CD14-positive monocyte (primary cell): ENCODE results near the gene RANBP10. TPM values are rescaled to one million over a fixed set of nuclear protein-coding genes. Genes with fewer than 3 reads are reported as not detected.

Experiments used
- DNase-seq, 3 donors: peaks; one replicate each; pipeline ENCODE4 v3.0.0-alpha.2; 2011 to 2022
- H2AFZ ChIP-seq: 2 replicates; pipeline ENCODE4 v1.6.0; 2012; ENCODE audit warnings: mild to moderate bottlenecking, low read depth, low read length, inconsistent platforms; ENCODE audit not compliant: insufficient read depth, poor library complexity, severe bottlenecking
- H3K27ac ChIP-seq, 2 donors: 1 replicate in 1 of 2; 2 replicates in 1 of 2; pipeline ENCODE4 v1.5.1; 2012 to 2013; ENCODE audit warnings: low read length in 2 of 2, control low read depth in 1 of 2, inconsistent platforms in 1 of 2, low read depth in 1 of 2, mild to moderate bottlenecking in 1 of 2
- H3K27me3 ChIP-seq, 2 donors: one replicate each; pipeline versions ENCODE4 v1.6.0 to v1.6.1; 2011 to 2013; ENCODE audit warnings: low read length in 2 of 2; ENCODE audit not compliant: control insufficient read depth in 2 of 2, insufficient read depth in 2 of 2
- H3K36me3 ChIP-seq, 2 donors: replicated peaks in 1 of 2; 1 replicate in 1 of 2; 2 replicates in 1 of 2; pipeline versions ENCODE4 v1.5.1 to v1.6.1; 2012 to 2013; ENCODE audit warnings: low read length in 2 of 2, control low read depth in 1 of 2, inconsistent platforms in 1 of 2, mild to moderate bottlenecking in 1 of 2; ENCODE audit not compliant: insufficient read depth in 2 of 2, control insufficient read depth in 1 of 2
- H3K4me1 ChIP-seq, 2 donors: 1 replicate in 1 of 2; 2 replicates in 1 of 2; pipeline versions ENCODE4 v1.5.1 to v1.6.1; 2012 to 2013; ENCODE audit warnings: low read length in 2 of 2, control low read depth in 1 of 2, inconsistent platforms in 1 of 2, mild to moderate bottlenecking in 1 of 2, moderate library complexity in 1 of 2; ENCODE audit not compliant: insufficient read depth in 2 of 2, control insufficient read depth in 1 of 2
- H3K4me2 ChIP-seq: replicated peaks from 2 replicates; pipeline ENCODE3; 2012; ENCODE audit warnings: low read length, moderate library complexity, mild to moderate bottlenecking; ENCODE audit not compliant: poor library complexity, severe bottlenecking; ENCODE audit errors: extremely low read depth
- H3K4me3 ChIP-seq, 3 experiments: fragments of 200-600 bp in 1 of 3; sonication (generic) in 1 of 3; replicated peaks in 1 of 3; 1 replicate in 2 of 3; 2 replicates in 1 of 3; pipeline ENCODE4 v1.5.1; 2011 to 2013; ENCODE audit warnings: low read length in 3 of 3, mild to moderate bottlenecking in 3 of 3, control low read depth in 2 of 3, low read depth in 2 of 3, inconsistent platforms in 1 of 3, moderate library complexity in 1 of 3
- H3K79me2 ChIP-seq: 2 replicates; pipeline ENCODE4 v1.6.0; 2012; ENCODE audit warnings: mild to moderate bottlenecking, control low read depth, inconsistent platforms, low read length, moderate library complexity; ENCODE audit not compliant: insufficient read depth
- H3K9ac ChIP-seq: 2 replicates; pipeline ENCODE4 v1.6.0; 2017; ENCODE audit warnings: low read length, mild to moderate bottlenecking; ENCODE audit not compliant: insufficient read depth, poor library complexity, severe bottlenecking
- H3K9me3 ChIP-seq, 2 donors: replicated peaks in 1 of 2; 1 replicate in 1 of 2; 2 replicates in 1 of 2; pipeline versions ENCODE4 v1.5.1 to v1.6.1; 2012 to 2013; ENCODE audit warnings: low read length in 2 of 2, control low read depth in 1 of 2; ENCODE audit not compliant: control insufficient read depth in 1 of 2, insufficient read depth in 1 of 2
- H4K20me1 ChIP-seq: 2 replicates; pipeline ENCODE4 v1.6.0; 2012; ENCODE audit warnings: mild to moderate bottlenecking, low read length, control low read depth, moderate library complexity; ENCODE audit not compliant: insufficient read depth
- H3K27ac Mint-ChIP-seq, 7 donors: one replicate each; pipeline ENCODE4 v1.8.0; 2020; ENCODE audit warnings: mild to moderate bottlenecking in 7 of 7, mixed read lengths in 7 of 7, moderate library complexity in 6 of 7, inconsistent platforms in 2 of 7
- H3K27me3 Mint-ChIP-seq, 3 donors: one replicate each; pipeline ENCODE4 v1.8.0; 2021 to 2022; ENCODE audit warnings: low read depth in 3 of 3, mild to moderate bottlenecking in 3 of 3, mixed read lengths in 3 of 3, moderate library complexity in 3 of 3, inconsistent platforms in 1 of 3
- H3K36me3 Mint-ChIP-seq, 2 donors: one replicate each; pipeline ENCODE4 v1.8.0; 2020; ENCODE audit warnings: mixed read lengths in 2 of 2, inconsistent platforms in 1 of 2, mild to moderate bottlenecking in 1 of 2
- H3K4me1 Mint-ChIP-seq: one replicate; pipeline ENCODE4 v1.8.0; 2020; ENCODE audit warnings: mild to moderate bottlenecking, mixed read lengths
- H3K4me3 Mint-ChIP-seq, 2 donors: one replicate each; pipeline ENCODE4 v1.8.0; 2020; ENCODE audit warnings: mild to moderate bottlenecking in 2 of 2, mixed read lengths in 2 of 2, moderate library complexity in 1 of 2
- H3K9me3 Mint-ChIP-seq, 7 donors: one replicate each; pipeline ENCODE4 v1.8.0; 2020 to 2022; ENCODE audit warnings: mixed read lengths in 7 of 7, mild to moderate bottlenecking in 6 of 7, moderate library complexity in 6 of 7, inconsistent platforms in 2 of 7
- WGBS: methylation state at CpG from one replicate; pipeline ENCODE4 v1.1.5; 2013; ENCODE audit warnings: missing lambda C conversion rate; ENCODE audit not compliant: insufficient coverage; 5-methylcytosine and 5-hydroxymethylcytosine counted together
- intact Hi-C, 2 donors: fragments of 100-400 bp; cut with micrococcal nuclease; formaldehyde crosslinking; loops; one replicate each; pipeline versions ENCODE4 v1.15.0 to v1.15.1; 2023
- polyA plus RNA-seq, 3 donors: library from polyadenylated mRNA; depleted of rRNA in 1 of 3; unstranded in 2 of 3; stranded (reverse) in 1 of 3; fragments of 300-500 nt in 2 of 3; fragments of >200 nt in 1 of 3; fragmentation: Illumina TruSeq in 2 of 3; gene quantifications; 1 replicate in 2 of 3; 2 replicates in 1 of 3; pipeline ENCODE4 v1.2.3, GENCODE V29; 2012 to 2021
- TF ChIP-seq, protein P1 (sequence below): fragments of 200-600 bp; IDR thresholded peaks from one replicate; pipeline ENCODE4 v1.8.0; 2022; ENCODE audit warnings: antibody characterized with exemption, mild to moderate bottlenecking

Gene RANBP10
- polyA plus RNA-seq, 3 donors: 6.4 to 16.7 (median 6.6) TPM

DNA sequence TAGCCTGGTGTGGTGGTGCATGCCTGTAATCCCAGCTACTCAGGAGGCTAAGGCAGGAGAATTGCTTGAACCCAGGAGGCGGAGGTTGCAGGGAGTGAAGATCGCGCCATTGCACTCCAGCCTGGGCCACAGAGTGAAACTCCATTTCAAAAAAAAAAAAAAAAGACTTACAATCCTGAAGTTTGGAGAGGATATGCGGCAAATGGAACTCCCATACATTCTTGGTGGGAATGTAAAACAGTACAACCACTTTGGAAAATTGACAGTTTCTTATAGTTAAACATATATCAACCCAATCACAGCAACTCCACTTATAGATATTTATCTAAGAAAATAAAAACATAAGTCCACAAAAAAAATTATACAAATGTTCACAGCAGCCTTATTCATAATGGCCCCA lies 99.2 kb downstream of the RANBP10 start:
- Histone ChIP-seq H2AFZ (no peak overlapping the region), H4K20me1 (no peaks in the 10 kb centered on the region), H3K9me3 (no peaks in the 10 kb centered on the region), H3K4me2 (no peak overlapping the region), H3K4me3 (no peak overlapping the region), H3K36me3 (no peaks in the 10 kb centered on the region), H3K79me2 (peaks cover 15% of the 10 kb centered on the region), H3K27me3 (no peaks in the 10 kb centered on the region), H3K9ac (no peak overlapping the region), H3K4me1 (no peaks in the 10 kb centered on the region), H3K27ac (no peak overlapping the region)
- Mint-ChIP-seq H3K36me3 (peaks cover 3 to 7% of the 10 kb centered on the region in 2 donors), H3K27me3 (no peaks in the 10 kb centered on the region), H3K9me3 (peaks cover 0 to 1% (median 0%) of the 10 kb centered on the region in 7 donors), H3K4me3 (no peak overlapping the region), H3K27ac (no peak overlapping the region), H3K4me1 (peaks cover 5% of the 10 kb centered on the region)
- no peak for DNase-seq
- WGBS: no CpG with 5 or more reads among the region's 4 CpGs
- TF ChIP-seq, protein P1, sequence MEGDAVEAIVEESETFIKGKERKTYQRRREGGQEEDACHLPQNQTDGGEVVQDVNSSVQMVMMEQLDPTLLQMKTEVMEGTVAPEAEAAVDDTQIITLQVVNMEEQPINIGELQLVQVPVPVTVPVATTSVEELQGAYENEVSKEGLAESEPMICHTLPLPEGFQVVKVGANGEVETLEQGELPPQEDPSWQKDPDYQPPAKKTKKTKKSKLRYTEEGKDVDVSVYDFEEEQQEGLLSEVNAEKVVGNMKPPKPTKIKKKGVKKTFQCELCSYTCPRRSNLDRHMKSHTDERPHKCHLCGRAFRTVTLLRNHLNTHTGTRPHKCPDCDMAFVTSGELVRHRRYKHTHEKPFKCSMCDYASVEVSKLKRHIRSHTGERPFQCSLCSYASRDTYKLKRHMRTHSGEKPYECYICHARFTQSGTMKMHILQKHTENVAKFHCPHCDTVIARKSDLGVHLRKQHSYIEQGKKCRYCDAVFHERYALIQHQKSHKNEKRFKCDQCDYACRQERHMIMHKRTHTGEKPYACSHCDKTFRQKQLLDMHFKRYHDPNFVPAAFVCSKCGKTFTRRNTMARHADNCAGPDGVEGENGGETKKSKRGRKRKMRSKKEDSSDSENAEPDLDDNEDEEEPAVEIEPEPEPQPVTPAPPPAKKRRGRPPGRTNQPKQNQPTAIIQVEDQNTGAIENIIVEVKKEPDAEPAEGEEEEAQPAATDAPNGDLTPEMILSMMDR: no peak
- intact Hi-C loops: no loop called here

DNA sequence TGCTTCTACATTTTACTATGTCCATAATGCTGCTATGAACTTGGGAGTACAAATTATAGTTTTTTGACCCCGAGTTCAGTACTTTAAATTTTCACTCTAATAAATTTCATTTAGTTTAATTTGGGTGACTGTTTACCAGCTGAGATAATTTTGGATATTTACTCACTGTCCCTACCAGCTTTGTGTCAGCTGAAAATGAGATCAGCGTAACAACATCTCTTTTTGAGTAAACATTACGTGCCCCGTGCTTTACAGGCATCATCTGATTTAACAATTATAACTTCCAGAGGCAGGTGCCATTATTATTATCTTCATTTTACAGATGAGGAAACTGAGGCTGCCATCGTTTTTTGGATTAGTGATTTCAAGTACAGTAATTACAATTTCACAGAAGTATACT lies 102.2 kb downstream of the RANBP10 start:
- H3K79me2 ChIP-seq: peaks cover 10% of the 10 kb centered on the region
- intact Hi-C loops: no loop called here

More for the DNA sequence above, 102.2 kb downstream of the RANBP10 start:
- H4K20me1 ChIP-seq: no peaks in the 10 kb centered on the region
- peaks cover 0 to 8% of the 10 kb centered on the region in 2 donors for H3K9me3 ChIP-seq
- H2AFZ ChIP-seq: no peak overlapping the region
- no peak overlapping the region for H3K4me3 Mint-ChIP-seq
- H3K4me3 ChIP-seq: no peak overlapping the region
- no peak overlapping the region for H3K27ac Mint-ChIP-seq
- no peak for DNase-seq
- H3K27me3 ChIP-seq: no peaks in the 10 kb centered on the region
- H3K36me3 ChIP-seq: no peaks in the 10 kb centered on the region
- no peak overlapping the region for H3K9ac ChIP-seq
- peaks cover 0 to 7% (median 3%) of the 10 kb centered on the region in 7 donors for H3K9me3 Mint-ChIP-seq
- H3K4me1 Mint-ChIP-seq: no peaks in the 10 kb centered on the region
- H3K27me3 Mint-ChIP-seq: no peaks in the 10 kb centered on the region
- TF ChIP-seq, protein P1: no peak
- peaks cover 2 to 6% of the 10 kb centered on the region in 2 donors for H3K36me3 Mint-ChIP-seq
- H3K27ac ChIP-seq: no peak overlapping the region
- no peaks in the 10 kb centered on the region for H3K4me1 ChIP-seq
- H3K4me2 ChIP-seq: no peak overlapping the region
- WGBS: 94% methylated on average over 3 of the region's 5 CpGs
